Muscle of leg (tissue), 11 donors: ENCODE measurements around the gene CELF2. TPM values are rescaled to one million over a fixed set of nuclear protein-coding genes. Genes with fewer than 3 reads are reported as not detected.
A peak's percentile ranks its signal among the peaks of the same experiment; 100 is the strongest.

ENCODE experiments used
- DNase-seq: peaks from one replicate; pipeline ENCODE4 v3.0.0; 2013
- H3K27ac ChIP-seq: one replicate; pipeline ENCODE4 v1.5.1; 2013; ENCODE audit warnings: mild to moderate bottlenecking, low read length, control low read depth
- H3K27me3 ChIP-seq: one replicate; pipeline ENCODE4 v1.6.1; 2013; ENCODE audit warnings: low read length; ENCODE audit not compliant: control insufficient read depth, insufficient read depth
- H3K36me3 ChIP-seq: one replicate; pipeline ENCODE4 v1.6.1; 2013; ENCODE audit warnings: low read length; ENCODE audit not compliant: control insufficient read depth, insufficient read depth
- H3K4me1 ChIP-seq: one replicate; pipeline ENCODE4 v1.6.1; 2013; ENCODE audit warnings: low read length; ENCODE audit not compliant: control insufficient read depth, insufficient read depth
- H3K4me3 ChIP-seq: one replicate; pipeline ENCODE4 v1.5.1; 2013; ENCODE audit warnings: low read length, control low read depth
- H3K9me3 ChIP-seq: replicated peaks from 2 replicates; pipeline ENCODE4 v1.6.1; 2013; ENCODE audit warnings: low read depth, low read length; ENCODE audit not compliant: control insufficient read depth
- WGBS: methylation state at CpG from one replicate; pipeline ENCODE4 v1.1.5; 2013; ENCODE audit warnings: missing lambda C conversion rate; ENCODE audit not compliant: insufficient coverage; 5-methylcytosine and 5-hydroxymethylcytosine counted together
- polyA plus RNA-seq, 8 donors: library from polyadenylated mRNA; unstranded; fragments of 120-200 nt; gene quantifications; one replicate each; pipeline versions ENCODE4 v1.2.1 to v1.2.3, GENCODE V29; 2013; ENCODE audit warnings: inconsistent platforms in 1 of 8, low replicate concordance in 1 of 8; ENCODE audit not compliant: insufficient read length in 8 of 8, insufficient read depth in 1 of 8
- total RNA-seq: library from RNA; stranded (reverse); fragments of 120-200 nt; gene quantifications from one replicate; pipeline ENCODE4 v1.2.4, GENCODE V29; 2013

Gene CELF2
- total and polyA plus RNA-seq, 9 donors = 37.2 to 80.8 (median 65.8) TPM

GRCh38 chr10:11088709-11089108 is 71.0 kb downstream of the CELF2 start:
- peaks cover 8% of the 10 kb centered on the region for H3K4me1 ChIP-seq
- H3K27ac ChIP-seq = no peak overlapping the region
- no peak overlapping the region for H3K4me3 ChIP-seq

GRCh38 chr10:11089272-11089671 is 71.6 kb downstream of the CELF2 start:
- Histone ChIP-seq H3K27ac (no peak overlapping the region), H3K4me1 (peaks cover 5% of the 10 kb centered on the region)
- WGBS = 88% methylated on average over 4 of the region's 6 CpGs

More at GRCh38 chr10:11088709-11089108, 71.0 kb downstream of the CELF2 start:
- 95% methylated on average over 6 of the region's 6 CpGs for WGBS
- Histone ChIP-seq H3K36me3 (peaks cover 2% of the 10 kb centered on the region), H3K27me3 (no peaks in the 10 kb centered on the region), H3K9me3 (no peaks in the 10 kb centered on the region)
- DNase-seq = no peak

GRCh38 chr10:11091517-11092102 is 73.9 kb downstream of the CELF2 start:
- no CpG with 5 or more reads among the region's 10 CpGs for WGBS
- H3K9me3 ChIP-seq = no peaks in the 10 kb centered on the region
- DNase-seq = no peak

More at GRCh38 chr10:11089272-11089671, 71.6 kb downstream of the CELF2 start:
- no peaks in the 10 kb centered on the region for H3K9me3 ChIP-seq
- no peaks in the 10 kb centered on the region for H3K27me3 ChIP-seq
- no peak for DNase-seq
- peaks cover 2% of the 10 kb centered on the region for H3K36me3 ChIP-seq
- no peak overlapping the region for H3K4me3 ChIP-seq

GRCh38 chr10:11093771-11094736 is 76.4 kb downstream of the CELF2 start:
- no peak overlapping the region for H3K4me3 ChIP-seq
- no peak for DNase-seq
- H3K4me1 ChIP-seq = peaks cover 13% of the 10 kb centered on the region
- 96% methylated on average over 3 of the region's 10 CpGs for WGBS
- H3K9me3 ChIP-seq = no peaks in the 10 kb centered on the region
- H3K27me3 ChIP-seq = no peaks in the 10 kb centered on the region
- H3K36me3 ChIP-seq = peaks cover 3% of the 10 kb centered on the region
- no peak overlapping the region for H3K27ac ChIP-seq

More at GRCh38 chr10:11091517-11092102, 73.9 kb downstream of the CELF2 start:
- peaks cover 2% of the 10 kb centered on the region for H3K4me1 ChIP-seq
- no peak overlapping the region for H3K4me3 ChIP-seq
- no peaks in the 10 kb centered on the region for H3K27me3 ChIP-seq
- no peak overlapping the region for H3K27ac ChIP-seq
- peaks cover 2% of the 10 kb centered on the region for H3K36me3 ChIP-seq

GRCh38 chr10:11095374-11095801 is 77.7 kb downstream of the CELF2 start:
- whole genome bisulfite sequencing = 91% methylated on average over 5 of the region's 12 CpGs

GRCh38 chr10:11096422-11096821 is 78.8 kb downstream of the CELF2 start:
- H3K27ac ChIP-seq = no peak overlapping the region
- no peaks in the 10 kb centered on the region for H3K9me3 ChIP-seq
- DNase-seq = no peak
- no peak overlapping the region for H3K4me3 ChIP-seq
- peaks cover 13% of the 10 kb centered on the region for H3K4me1 ChIP-seq
- WGBS = no CpG with 5 or more reads among the region's 3 CpGs
- H3K27me3 ChIP-seq = no peaks in the 10 kb centered on the region
- H3K36me3 ChIP-seq = peaks cover 3% of the 10 kb centered on the region

More at GRCh38 chr10:11095374-11095801, 77.7 kb downstream of the CELF2 start:
- DNase-seq = no peak
- no peak overlapping the region for H3K4me3 ChIP-seq
- no peaks in the 10 kb centered on the region for H3K27me3 ChIP-seq
- peaks cover 13% of the 10 kb centered on the region for H3K4me1 ChIP-seq
- no peak overlapping the region for H3K27ac ChIP-seq
- no peaks in the 10 kb centered on the region for H3K9me3 ChIP-seq
- peaks cover 3% of the 10 kb centered on the region for H3K36me3 ChIP-seq

GRCh38 chr10:11097686-11098085 is 80.0 kb downstream of the CELF2 start:
- 100% methylated on average over 3 of the region's 3 CpGs for WGBS
- DNase-seq = no peak
- Histone ChIP-seq H3K9me3 (no peaks in the 10 kb centered on the region), H3K27me3 (no peaks in the 10 kb centered on the region), H3K4me1 (peaks cover 13% of the 10 kb centered on the region), H3K36me3 (peaks cover 3% of the 10 kb centered on the region), H3K27ac (no peak overlapping the region), H3K4me3 (no peak overlapping the region)

- no CpG with 5 or more reads among the region's 10 CpGs for WGBS
- no peak overlapping the region for H3K4me3 ChIP-seq
- DNase-seq = peak; percentile 74
- peaks cover 3% of the 10 kb centered on the region for H3K36me3 ChIP-seq
- H3K4me1 ChIP-seq = peaks cover 13% of the 10 kb centered on the region
- no peak overlapping the region for H3K27ac ChIP-seq
- no peaks in the 10 kb centered on the region for H3K9me3 ChIP-seq
- H3K27me3 ChIP-seq = no peaks in the 10 kb centered on the region
These were observed 81.0 kb downstream of the CELF2 start for GRCh38 chr10:11098666-11099065.

GRCh38 chr10:11104772-11105675 is 87.4 kb downstream of the CELF2 start:
- WGBS = 69% methylated on average over 4 of the region's 9 CpGs

More at GRCh38 chr10:11104772-11105675, 87.4 kb downstream of the CELF2 start:
- DNase-seq = no peak
- peaks cover 2% of the 10 kb centered on the region for H3K36me3 ChIP-seq
- no peak overlapping the region for H3K4me3 ChIP-seq
- H3K9me3 ChIP-seq = peaks cover 7% of the 10 kb centered on the region
- H3K4me1 ChIP-seq = peaks cover 2% of the 10 kb centered on the region
- H3K27ac ChIP-seq = no peak overlapping the region
- H3K27me3 ChIP-seq = no peaks in the 10 kb centered on the region
